IPS DF 6.9 (cell line): ENCODE measurements around the gene DNAJB8.

Experiments used
- DNase-seq: peaks from one replicate; pipeline ENCODE4 v3.0.0-alpha.2; 2013; ENCODE audit warnings: low read depth, low spot score
- H3K27ac ChIP-seq: one replicate; pipeline ENCODE4 v1.5.1; 2013; ENCODE audit warnings: low read length, control low read depth
- H3K27me3 ChIP-seq: 2 replicates; pipeline ENCODE4 v1.6.1; 2013; ENCODE audit warnings: mild to moderate bottlenecking, low read length; ENCODE audit not compliant: control insufficient read depth, insufficient read depth
- H3K36me3 ChIP-seq: 2 replicates; pipeline ENCODE4 v1.6.1; 2013; ENCODE audit warnings: low read length; ENCODE audit not compliant: control insufficient read depth, insufficient read depth
- H3K4me1 ChIP-seq: 2 replicates; pipeline ENCODE4 v1.6.1; 2013; ENCODE audit warnings: low read length; ENCODE audit not compliant: control insufficient read depth, insufficient read depth
- H3K4me3 ChIP-seq: 2 replicates; pipeline ENCODE4 v1.5.1; 2013; ENCODE audit warnings: mild to moderate bottlenecking, low read length
- H3K9me3 ChIP-seq: 2 replicates; pipeline ENCODE4 v1.6.1; 2013; ENCODE audit warnings: low read length, inconsistent platforms; ENCODE audit not compliant: control insufficient read depth, insufficient read depth
- WGBS: extraction: QIAGEN DNeasy Blood & Tissue Kit; methylation state at CpG from one replicate; pipeline ENCODE4 v1.1.7; 2013; ENCODE audit warnings: mixed read lengths, missing lambda C conversion rate; ENCODE audit not compliant: insufficient read length, insufficient coverage; 5-methylcytosine and 5-hydroxymethylcytosine counted together

The DNAJB8 gene

GRCh38 chr3:128493570-128494366 lies 27.1 kb upstream of the DNAJB8 start:
- Histone ChIP-seq H3K27ac (no peak overlapping the region), H3K27me3 (peaks cover 91% of the 10 kb centered on the region), H3K4me1 (peaks cover 13% of the 10 kb centered on the region), H3K36me3 (no peaks in the 10 kb centered on the region), H3K4me3 (no peak overlapping the region), H3K9me3 (no peaks in the 10 kb centered on the region)
- no CpG with 5 or more reads among the region's 13 CpGs for WGBS
- no peak for DNase-seq

GRCh38 chr3:128492671-128493569 lies 26.2 kb upstream of the DNAJB8 start, which contains the start of gene GATA2:
Gene GATA2, minus strand, starts transcription at chr3:128493201. Its CDS starts 6,170 bp downstream, at chr3:128487031.
- no peak within 1 kb of the TSS for H3K27ac ChIP-seq
- peaks cover 13% of the 10 kb centered on the region for H3K4me1 ChIP-seq
- no peaks in the 10 kb centered on the region for H3K9me3 ChIP-seq
- no peaks in the 10 kb centered on the region for H3K36me3 ChIP-seq
- peak within 1 kb of the TSS; percentile 4; the same call in 1 of the 2 replicates for H3K4me3 ChIP-seq
- peaks cover 93% of the 10 kb centered on the region for H3K27me3 ChIP-seq
- DNase-seq: no peak
- WGBS: no CpG with 5 or more reads among the region's 78 CpGs

DNA sequence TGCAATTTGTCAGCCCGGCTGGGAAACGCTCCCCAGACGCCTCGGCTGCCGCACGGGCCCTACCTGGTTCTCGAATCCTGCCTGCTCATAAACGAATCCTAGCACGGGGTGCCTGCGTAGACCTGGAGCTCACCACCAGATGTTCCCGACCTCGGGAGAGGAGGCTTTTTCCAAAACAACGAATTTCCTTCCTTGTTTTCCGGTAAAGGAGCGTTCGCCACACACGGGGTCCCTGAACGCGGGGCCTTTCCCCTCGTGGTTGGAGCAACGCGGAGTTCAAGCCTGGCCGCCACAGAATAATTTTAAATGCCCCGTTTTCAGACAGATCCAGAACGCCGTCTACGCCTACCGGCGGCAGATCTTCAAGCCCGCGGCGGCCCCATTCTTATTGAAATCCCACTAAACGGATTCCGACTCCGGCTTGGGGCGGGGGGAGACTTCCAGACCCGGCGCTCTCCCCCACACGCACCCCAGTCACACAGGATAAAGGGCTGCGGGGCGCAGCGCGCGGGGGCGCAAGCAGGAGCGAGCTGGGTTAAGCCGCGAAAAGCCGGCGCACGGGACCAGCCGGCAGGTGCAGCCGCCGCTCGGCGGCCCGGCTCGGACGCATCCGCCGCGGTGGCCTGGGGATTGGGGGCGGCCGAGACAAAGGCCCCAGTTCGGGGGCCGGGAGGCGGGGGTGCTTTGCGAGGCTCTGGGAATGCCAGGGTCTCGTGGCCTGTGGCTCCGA lies 25.4 kb upstream of the DNAJB8 start:
- Histone ChIP-seq H3K4me3 (no peak overlapping the region), H3K4me1 (peaks cover 11% of the 10 kb centered on the region), H3K27me3 (peaks cover 94% of the 10 kb centered on the region), H3K27ac (no peak overlapping the region), H3K36me3 (no peaks in the 10 kb centered on the region), H3K9me3 (no peaks in the 10 kb centered on the region)
- WGBS: no CpG with 5 or more reads among the region's 70 CpGs
- DNase-seq: no peak

- no CpG with 5 or more reads among the region's 19 CpGs for WGBS
- H3K9me3 ChIP-seq: no peaks in the 10 kb centered on the region
- no peak overlapping the region for H3K4me3 ChIP-seq
- no peaks in the 10 kb centered on the region for H3K36me3 ChIP-seq
- H3K27ac ChIP-seq: no peak overlapping the region
- DNase-seq: no peak
- peaks cover 94% of the 10 kb centered on the region for H3K27me3 ChIP-seq
- peaks cover 11% of the 10 kb centered on the region for H3K4me1 ChIP-seq
These were observed 24.9 kb upstream of the DNAJB8 start for GRCh38 chr3:128491691-128491940.

DNA sequence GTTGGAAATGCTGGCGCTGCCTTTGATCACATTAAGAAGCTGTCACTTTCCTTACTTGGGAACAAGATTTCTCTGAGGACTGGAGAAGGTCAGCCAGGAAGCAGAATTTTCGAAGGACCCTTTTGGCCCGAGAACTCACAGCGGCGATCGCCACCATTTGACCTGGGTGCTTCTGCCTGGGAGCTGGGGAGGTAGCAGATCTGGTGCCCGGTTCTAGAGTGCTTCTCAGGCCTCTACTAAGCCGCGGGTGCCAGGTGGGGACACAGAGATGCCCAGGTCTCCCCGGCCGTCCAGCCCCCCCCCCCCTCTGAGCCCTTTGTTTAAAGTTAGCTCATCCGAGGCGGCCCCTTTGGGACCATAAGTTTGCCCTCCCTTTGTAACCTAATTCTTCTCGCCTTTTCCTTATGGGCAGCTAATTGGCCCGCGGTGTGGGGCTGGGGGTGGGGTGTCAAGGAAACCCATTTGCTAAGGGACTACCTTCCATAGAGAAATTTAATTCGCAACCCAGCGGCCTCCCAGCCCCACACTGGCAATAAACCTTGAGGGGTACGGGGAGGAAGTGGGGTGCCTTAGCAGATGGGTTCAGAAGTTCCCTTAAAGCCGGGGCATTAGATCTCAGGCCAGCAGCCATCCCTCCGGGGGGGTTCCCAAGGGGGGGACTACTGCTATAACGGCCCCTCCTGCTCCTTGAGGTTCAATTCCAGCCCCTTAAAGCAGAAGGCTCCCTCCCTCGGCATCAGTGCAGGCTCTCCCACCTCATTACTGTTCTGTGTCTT lies 24.4 kb upstream of the DNAJB8 start:
- H3K4me3 ChIP-seq: no peak overlapping the region
- DNase-seq: no peak
- no peak overlapping the region for H3K27ac ChIP-seq
- peaks cover 12% of the 10 kb centered on the region for H3K4me1 ChIP-seq
- peaks cover 94% of the 10 kb centered on the region for H3K27me3 ChIP-seq
- no peaks in the 10 kb centered on the region for H3K9me3 ChIP-seq
- no CpG with 5 or more reads among the region's 23 CpGs for WGBS
- H3K36me3 ChIP-seq: no peaks in the 10 kb centered on the region

DNA sequence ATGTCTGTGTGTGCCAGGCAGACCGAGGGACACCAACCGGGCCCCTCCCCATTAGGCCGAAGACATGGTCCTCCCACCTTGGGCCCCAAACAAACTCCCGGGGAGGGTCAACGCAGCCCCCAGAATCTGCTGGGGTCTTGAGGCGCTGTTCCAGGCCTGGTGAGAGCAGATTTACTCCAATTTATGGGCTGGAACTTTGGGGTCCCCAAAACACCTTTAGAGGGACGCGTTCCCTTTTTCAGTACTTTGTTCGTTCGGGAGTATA lies 23.9 kb upstream of the DNAJB8 start:
- no peaks in the 10 kb centered on the region for H3K36me3 ChIP-seq
- no peaks in the 10 kb centered on the region for H3K9me3 ChIP-seq
- peaks cover 12% of the 10 kb centered on the region for H3K4me1 ChIP-seq
- DNase-seq: no peak
- H3K27ac ChIP-seq: no peak overlapping the region
- no peak overlapping the region for H3K4me3 ChIP-seq
- peaks cover 94% of the 10 kb centered on the region for H3K27me3 ChIP-seq
- WGBS: no CpG with 5 or more reads among the region's 10 CpGs

- no CpG with 5 or more reads among the region's 61 CpGs for WGBS
- no peak overlapping the region for H3K27ac ChIP-seq
- H3K4me1 ChIP-seq: peaks cover 12% of the 10 kb centered on the region
- DNase-seq: no peak
- no peaks in the 10 kb centered on the region for H3K9me3 ChIP-seq
- H3K27me3 ChIP-seq: peaks cover 94% of the 10 kb centered on the region
- no peaks in the 10 kb centered on the region for H3K36me3 ChIP-seq
- H3K4me3 ChIP-seq: no peak overlapping the region; the same call in 1 of the 2 replicates
These were observed 23.4 kb upstream of the DNAJB8 start for GRCh38 chr3:128489927-128490649.

DNA sequence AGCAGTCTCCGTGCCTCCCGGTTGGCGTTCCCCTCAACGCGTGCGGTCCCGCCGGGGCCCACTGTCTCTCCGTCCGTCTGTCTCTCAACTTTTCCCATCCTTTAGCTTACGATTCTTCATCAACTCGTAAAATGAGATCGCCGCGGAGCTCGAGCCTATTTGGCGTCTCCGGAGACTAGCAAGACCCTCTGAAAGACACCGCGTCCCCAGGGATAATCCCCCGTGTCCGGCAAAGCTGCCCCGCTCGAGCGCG lies 22.9 kb upstream of the DNAJB8 start:
- peaks cover 94% of the 10 kb centered on the region for H3K27me3 ChIP-seq
- peaks cover 12% of the 10 kb centered on the region for H3K4me1 ChIP-seq
- H3K27ac ChIP-seq: no peak overlapping the region
- no CpG with 5 or more reads among the region's 26 CpGs for WGBS
- H3K4me3 ChIP-seq: no peak overlapping the region; the same call in 1 of the 2 replicates
- DNase-seq: no peak
- H3K36me3 ChIP-seq: no peaks in the 10 kb centered on the region
- no peaks in the 10 kb centered on the region for H3K9me3 ChIP-seq

DNA sequence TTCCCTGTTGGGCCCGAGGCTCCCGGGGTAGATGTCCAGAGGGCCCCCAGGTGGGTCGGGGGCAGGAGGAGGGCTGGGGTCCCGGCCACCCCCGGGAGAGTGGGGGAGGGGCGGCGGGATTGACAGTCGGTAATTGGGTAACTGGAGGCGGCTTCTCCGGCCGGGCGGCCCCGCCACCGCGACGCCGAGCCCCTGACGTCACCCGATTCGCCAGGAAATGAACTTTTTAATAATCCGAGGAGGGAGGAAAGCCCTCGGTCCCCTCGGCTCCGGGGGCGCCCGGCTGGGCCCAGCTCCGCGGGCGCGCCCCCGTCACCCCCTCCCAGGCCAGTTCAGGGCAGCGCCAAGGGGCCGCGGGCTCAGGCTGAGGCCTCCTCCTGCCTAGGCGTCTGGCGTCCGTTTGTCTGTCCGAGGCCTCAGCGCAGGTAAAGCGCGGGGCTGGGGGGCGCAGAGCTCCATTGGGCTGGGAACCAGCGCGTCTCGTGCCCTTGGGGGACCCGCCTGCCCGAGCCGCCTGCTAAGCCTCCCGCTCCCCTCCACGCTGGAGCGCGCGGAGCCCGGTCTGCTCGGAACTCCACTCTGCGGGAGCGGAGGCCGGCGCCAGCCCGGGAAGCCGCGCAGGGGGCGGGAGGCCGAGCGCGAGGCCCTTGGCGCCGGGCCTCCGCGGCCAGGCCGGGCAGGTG lies 22.4 kb upstream of the DNAJB8 start:
- Histone ChIP-seq H3K27ac (no peak overlapping the region), H3K9me3 (no peaks in the 10 kb centered on the region), H3K36me3 (no peaks in the 10 kb centered on the region), H3K4me1 (peaks cover 14% of the 10 kb centered on the region), H3K4me3 (peak overlapping the region; percentile 14; the same call in 1 of the 2 replicates), H3K27me3 (peaks cover 93% of the 10 kb centered on the region)
- no peak for DNase-seq
- WGBS: no CpG with 5 or more reads among the region's 71 CpGs
